ENCODE measurements around the gene CACNA2D1. TPM values are rescaled to one million over a fixed set of nuclear protein-coding genes. Genes with fewer than 3 reads are reported as not detected.

The CACNA2D1 gene
- total RNA-seq, 4 donors from 2014 or later = 41.8 to 125 (median 56.2) TPM

GRCh38 chr7:82235713-82236112 is 207.9 kb downstream of the CACNA2D1 start:
- no peak for TF ChIP-seq CTCF (IDR thresholded peaks at IDR 0.05; ENCODE audit: low read depth)

GRCh38 chr7:82234457-82235049 is 209.0 kb downstream of the CACNA2D1 start:
- TF ChIP-seq CTCF (IDR thresholded peaks at IDR 0.05; ENCODE audit: low read depth) = no peak

GRCh38 chr7:82230811-82231581 is 212.6 kb downstream of the CACNA2D1 start:
- no peak for TF ChIP-seq CTCF (IDR thresholded peaks at IDR 0.05; ENCODE audit: low read depth)

GRCh38 chr7:82229164-82229563 is 214.4 kb downstream of the CACNA2D1 start:
- no peak for TF ChIP-seq CTCF (IDR thresholded peaks at IDR 0.05; ENCODE audit: low read depth)

GRCh38 chr7:82226191-82226590 is 217.4 kb downstream of the CACNA2D1 start:
- no peak for TF ChIP-seq CTCF (IDR thresholded peaks at IDR 0.05; ENCODE audit: low read depth)

GRCh38 chr7:82224529-82224928 is 219.0 kb downstream of the CACNA2D1 start:
- no peak for TF ChIP-seq CTCF (IDR thresholded peaks at IDR 0.05; ENCODE audit: low read depth)

- TF ChIP-seq CTCF (IDR thresholded peaks at IDR 0.05; ENCODE audit: low read depth) = no peak
These were observed 220.0 kb downstream of the CACNA2D1 start for GRCh38 chr7:82223580-82223979.
